ENCODE results near the gene LBHD2. TPM values are rescaled to one million over a fixed set of nuclear protein-coding genes. Genes with fewer than 3 reads are reported as not detected.
"Not testable (repeated sequence)": the region's sequence is repeated elsewhere in the genome, so short reads cannot be mapped to it uniquely, and the experiment has no call there.

The LBHD2 gene
- total and polyA plus RNA-seq, 4 donors = 0.47 to 0.53 TPM; not detected in 2

GRCh38 chr14:103043257-103044015 is 40.6 kb upstream of the LBHD2 start:
- H3K27me3 ChIP-seq (ENCODE audit: control insufficient read depth in 4 of 4, insufficient read depth in 4 of 4, low read length in 3 of 4) = no peaks in the 10 kb centered on the region
- H3K4me1 ChIP-seq (ENCODE audit: control insufficient read depth in 4 of 4, insufficient read depth in 4 of 4, low read length in 3 of 4) = peaks cover 8 to 25% (median 17%) of the 10 kb centered on the region in 4 donors
- DNase-seq (ENCODE audit: low spot score) = no peak
- no peak overlapping the region for H3K4me3 ChIP-seq (ENCODE audit: low read depth in 1 of 3, low read length in 3 of 3)
- WGBS = 94% methylated on average over 8 of the region's 8 CpGs
- no peak overlapping the region for H3K27ac ChIP-seq (ENCODE audit: low read depth in 1 of 2, low read length in 2 of 2)
- no peak overlapping the region for H3K9ac ChIP-seq (ENCODE audit: low read depth in 1 of 2, low read length in 2 of 2)
- H3K9me3 ChIP-seq (ENCODE audit: control insufficient read depth in 4 of 4, low read length in 3 of 4) = no peaks in the 10 kb centered on the region
- peaks cover 0 to 3% (median 3%) of the 10 kb centered on the region in 4 donors for H3K36me3 ChIP-seq (ENCODE audit: control insufficient read depth in 4 of 4, insufficient read depth in 3 of 4, low read depth in 1 of 4, low read length in 3 of 4)
- no peak for TF ChIP-seq YY1 (IDR thresholded peaks at IDR 0.05)
- no peak for TF ChIP-seq MAX (IDR thresholded peaks at IDR 0.05)
- TF ChIP-seq HNF4G (IDR thresholded peaks at IDR 0.05) = no peak
- no peak for TF ChIP-seq REST (IDR thresholded peaks at IDR 0.05)
- TF ChIP-seq EGR1 (IDR thresholded peaks at IDR 0.05; ENCODE audit: low read depth in 2 of 2) = no peak
- TF ChIP-seq FOXA2 (IDR thresholded peaks at IDR 0.05) = no peak

- Histone ChIP-seq H3K36me3 (ENCODE audit: control insufficient read depth in 4 of 4, insufficient read depth in 3 of 4, low read depth in 1 of 4, low read length in 3 of 4) (peaks cover 0 to 3% (median 3%) of the 10 kb centered on the region in 4 donors), H3K9ac (ENCODE audit: low read depth in 1 of 2, low read length in 2 of 2) (no peak overlapping the region), H3K9me3 (ENCODE audit: control insufficient read depth in 4 of 4, low read length in 3 of 4) (no peaks in the 10 kb centered on the region), H3K27me3 (ENCODE audit: control insufficient read depth in 4 of 4, insufficient read depth in 4 of 4, low read length in 3 of 4) (no peaks in the 10 kb centered on the region), H3K27ac (ENCODE audit: low read depth in 1 of 2, low read length in 2 of 2) (peak overlapping the region in 1 of 2 donors; percentile 44), H3K4me1 (ENCODE audit: control insufficient read depth in 4 of 4, insufficient read depth in 4 of 4, low read length in 3 of 4) (peaks cover 9 to 43% (median 33%) of the 10 kb centered on the region in 4 donors), H3K4me3 (ENCODE audit: low read depth in 1 of 3, low read length in 3 of 3) (no peak overlapping the region)
- 60% methylated on average over 15 of the region's 15 CpGs for WGBS
- no peak for DNase-seq (ENCODE audit: low spot score)
- no peak for TF ChIP-seq ZBTB33 (IDR thresholded peaks at IDR 0.05)
- peak; percentile 69 for TF ChIP-seq REST (IDR thresholded peaks at IDR 0.05)
Measured at GRCh38 chr14:103045371-103045869, 38.6 kb upstream of the LBHD2 start.

- DNase-seq (ENCODE audit: low spot score); H3K27ac ChIP-seq (ENCODE audit: low read depth in 1 of 2, low read length in 2 of 2); H3K27me3 ChIP-seq (ENCODE audit: control insufficient read depth in 4 of 4, insufficient read depth in 4 of 4, low read length in 3 of 4); H3K9me3 ChIP-seq (ENCODE audit: control insufficient read depth in 4 of 4, low read length in 3 of 4); H3K4me3 ChIP-seq (ENCODE audit: low read depth in 1 of 3, low read length in 3 of 3); H3K9ac ChIP-seq (ENCODE audit: low read depth in 1 of 2, low read length in 2 of 2); H3K36me3 ChIP-seq (ENCODE audit: control insufficient read depth in 4 of 4, insufficient read depth in 3 of 4, low read depth in 1 of 4, low read length in 3 of 4): not testable (repeated sequence)
- 93% methylated on average over 8 of the region's 8 CpGs for WGBS
- H3K4me1 ChIP-seq (ENCODE audit: control insufficient read depth in 4 of 4, insufficient read depth in 4 of 4, low read length in 3 of 4) = peaks cover 9 to 57% (median 48%) of the 10 kb centered on the region in 4 donors
Measured at GRCh38 chr14:103047453-103047852, 36.6 kb upstream of the LBHD2 start.
